Measurements from ENCODE around the gene MITF.

DNA sequence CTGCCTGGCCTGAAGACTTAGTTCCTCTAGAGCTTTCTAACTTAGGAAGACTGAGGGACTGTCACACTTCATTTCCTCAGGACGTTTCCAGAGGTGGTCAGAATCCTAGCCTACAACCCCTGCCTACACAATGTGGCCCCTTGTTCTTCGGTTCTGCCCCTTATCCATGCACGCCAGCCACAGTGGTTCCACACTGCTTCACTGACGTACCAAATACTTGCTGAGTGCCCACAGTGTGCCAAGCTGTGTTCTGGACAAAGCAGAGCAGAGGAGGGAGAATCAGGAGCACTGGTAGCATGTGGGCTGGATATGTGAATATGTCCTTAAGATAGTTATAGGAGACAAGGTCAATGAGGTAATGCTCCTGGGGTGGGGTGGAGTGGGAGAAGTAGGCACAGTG is 189.8 kb downstream of the MITF start:
- TF ChIP-seq, protein P1, sequence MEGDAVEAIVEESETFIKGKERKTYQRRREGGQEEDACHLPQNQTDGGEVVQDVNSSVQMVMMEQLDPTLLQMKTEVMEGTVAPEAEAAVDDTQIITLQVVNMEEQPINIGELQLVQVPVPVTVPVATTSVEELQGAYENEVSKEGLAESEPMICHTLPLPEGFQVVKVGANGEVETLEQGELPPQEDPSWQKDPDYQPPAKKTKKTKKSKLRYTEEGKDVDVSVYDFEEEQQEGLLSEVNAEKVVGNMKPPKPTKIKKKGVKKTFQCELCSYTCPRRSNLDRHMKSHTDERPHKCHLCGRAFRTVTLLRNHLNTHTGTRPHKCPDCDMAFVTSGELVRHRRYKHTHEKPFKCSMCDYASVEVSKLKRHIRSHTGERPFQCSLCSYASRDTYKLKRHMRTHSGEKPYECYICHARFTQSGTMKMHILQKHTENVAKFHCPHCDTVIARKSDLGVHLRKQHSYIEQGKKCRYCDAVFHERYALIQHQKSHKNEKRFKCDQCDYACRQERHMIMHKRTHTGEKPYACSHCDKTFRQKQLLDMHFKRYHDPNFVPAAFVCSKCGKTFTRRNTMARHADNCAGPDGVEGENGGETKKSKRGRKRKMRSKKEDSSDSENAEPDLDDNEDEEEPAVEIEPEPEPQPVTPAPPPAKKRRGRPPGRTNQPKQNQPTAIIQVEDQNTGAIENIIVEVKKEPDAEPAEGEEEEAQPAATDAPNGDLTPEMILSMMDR (IDR thresholded peaks at IDR 0.05): no peak
- TF ChIP-seq POLR2A (IDR thresholded peaks at IDR 0.05) (no peak), POLR2AphosphoS5 (IDR thresholded peaks at IDR 0.05; ENCODE audit: insufficient read depth in 1 of 2, low read depth in 1 of 2) (no peak)
